Measurements from ENCODE around the gene CD24.

DNA sequence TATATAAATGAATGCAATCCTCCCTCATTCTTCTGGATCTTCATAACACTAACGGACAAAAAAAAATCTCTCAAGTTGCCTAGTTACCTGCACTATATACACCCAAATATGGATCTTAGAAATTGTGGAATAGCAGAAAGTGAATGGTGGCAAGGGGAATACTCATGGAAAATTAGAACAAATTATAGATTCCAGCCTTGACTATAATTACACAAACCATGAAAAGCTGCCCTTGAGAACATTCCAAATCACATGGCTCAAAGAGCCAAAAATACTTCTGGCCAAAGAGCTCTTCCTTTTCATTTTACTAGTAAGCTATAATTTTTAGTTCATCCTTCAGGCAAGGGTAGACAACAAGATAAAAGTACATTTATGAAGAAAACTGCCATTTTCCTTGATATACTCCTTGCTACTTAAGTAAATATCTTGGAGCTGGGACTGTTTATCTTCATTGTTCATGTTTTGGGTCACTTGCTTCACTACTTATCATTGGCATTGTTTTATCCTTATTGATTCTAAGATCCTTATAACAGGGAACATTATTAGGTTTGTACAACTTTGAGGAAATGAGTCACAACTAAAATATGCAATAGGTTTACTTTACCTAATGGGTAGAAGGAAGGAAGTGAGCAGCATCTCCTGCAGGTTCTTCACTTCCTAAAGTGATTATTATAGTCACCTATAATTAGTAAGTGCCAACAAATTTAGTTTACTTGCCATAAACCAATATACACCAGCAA lies 47.1 kb upstream of the CD24 start:
- TF ChIP-seq, protein P1, sequence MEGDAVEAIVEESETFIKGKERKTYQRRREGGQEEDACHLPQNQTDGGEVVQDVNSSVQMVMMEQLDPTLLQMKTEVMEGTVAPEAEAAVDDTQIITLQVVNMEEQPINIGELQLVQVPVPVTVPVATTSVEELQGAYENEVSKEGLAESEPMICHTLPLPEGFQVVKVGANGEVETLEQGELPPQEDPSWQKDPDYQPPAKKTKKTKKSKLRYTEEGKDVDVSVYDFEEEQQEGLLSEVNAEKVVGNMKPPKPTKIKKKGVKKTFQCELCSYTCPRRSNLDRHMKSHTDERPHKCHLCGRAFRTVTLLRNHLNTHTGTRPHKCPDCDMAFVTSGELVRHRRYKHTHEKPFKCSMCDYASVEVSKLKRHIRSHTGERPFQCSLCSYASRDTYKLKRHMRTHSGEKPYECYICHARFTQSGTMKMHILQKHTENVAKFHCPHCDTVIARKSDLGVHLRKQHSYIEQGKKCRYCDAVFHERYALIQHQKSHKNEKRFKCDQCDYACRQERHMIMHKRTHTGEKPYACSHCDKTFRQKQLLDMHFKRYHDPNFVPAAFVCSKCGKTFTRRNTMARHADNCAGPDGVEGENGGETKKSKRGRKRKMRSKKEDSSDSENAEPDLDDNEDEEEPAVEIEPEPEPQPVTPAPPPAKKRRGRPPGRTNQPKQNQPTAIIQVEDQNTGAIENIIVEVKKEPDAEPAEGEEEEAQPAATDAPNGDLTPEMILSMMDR (IDR thresholded peaks at IDR 0.05) = no peak
- TF ChIP-seq ZFX (IDR thresholded peaks at IDR 0.05; ENCODE audit: borderline replicate concordance) = no peak

Measured in 22Rv1 (cell line).